Body of pancreas (tissue), 4 donors: ENCODE measurements around the gene ALDH1L2.

Experiments used
- CTCF ChIP-seq, 7 experiments: fragments of 450-650 bp in 4 of 7; fragments of 200-600 bp in 3 of 7; sonication (generic) in 3 of 7; IDR thresholded peaks; one replicate each; pipeline ENCODE4 v1.5.1; 2016 to 2019; ENCODE audit warnings: antibody characterized with exemption in 7 of 7
- POLR2A ChIP-seq, 3 donors: fragments of 450-650 bp; IDR thresholded peaks; one replicate each; pipeline ENCODE4 v1.6.1; 2016; ENCODE audit warnings: antibody characterized with exemption in 3 of 3, mild to moderate bottlenecking in 2 of 3

- no peak for TF ChIP-seq CTCF (IDR thresholded peaks at IDR 0.05)
- TF ChIP-seq POLR2A (IDR thresholded peaks at IDR 0.05): no peak
Observed at GRCh38 chr12:104975587-104976343, 108.5 kb downstream of the ALDH1L2 start.
